MCF 10A (cell line): Measurements from ENCODE around the gene CFAP46. TPM values are rescaled to one million over a fixed set of nuclear protein-coding genes. Genes with fewer than 3 reads are reported as not detected.

Source experiments
- BruUV-seq: library from RNA; stranded (reverse); fragments of 400-500 nt; replicated peaks from 2 replicates; lab custom pipeline; 2021; lab: Mats Ljungman, UMichigan
- CTCF ChIA-PET: fragments of 300-600 bp; sonication (Branson Sonifier 250); formaldehyde crosslinking; extraction: SDS; loops from one replicate; lab custom pipeline; 2021; ENCODE audit warnings: antibody characterized with exemption, inconsistent platforms; lab: Yijun Ruan, JAX
- POLR2A ChIA-PET: fragments of 300-600, 350-650 bp; sonication (Branson Sonifier 250); formaldehyde crosslinking; extraction: SDS; loops from one replicate; lab custom pipeline; 2020; ENCODE audit warnings: antibody characterized with exemption, inconsistent platforms; lab: Yijun Ruan, JAX
- DNase-seq: peaks from one replicate; pipeline ENCODE4 v3.0.0-alpha.2; 2018; ENCODE audit not compliant: unreplicated experiment
- H3K27ac Mint-ChIP-seq: one replicate; pipeline ENCODE4 v1.8.0; 2022; ENCODE audit warnings: mild to moderate bottlenecking, low read depth, mixed read lengths; ENCODE audit not compliant: unreplicated experiment
- H3K27me3 Mint-ChIP-seq: one replicate; pipeline ENCODE4 v1.8.0; 2022; ENCODE audit warnings: mixed read lengths; ENCODE audit not compliant: insufficient read depth, unreplicated experiment
- H3K36me3 Mint-ChIP-seq: one replicate; pipeline ENCODE4 v1.8.0; 2022; ENCODE audit warnings: mild to moderate bottlenecking, moderate library complexity, mixed read lengths; ENCODE audit not compliant: insufficient read depth, unreplicated experiment
- H3K4me1 Mint-ChIP-seq: one replicate; pipeline ENCODE4 v1.8.0; 2022; ENCODE audit warnings: mixed read lengths; ENCODE audit not compliant: insufficient read depth, unreplicated experiment
- H3K4me3 Mint-ChIP-seq: one replicate; pipeline ENCODE4 v1.8.0; 2022; ENCODE audit warnings: mild to moderate bottlenecking, moderate library complexity, mixed read lengths; ENCODE audit not compliant: unreplicated experiment
- H3K9me3 Mint-ChIP-seq: one replicate; pipeline ENCODE4 v1.8.0; 2022; ENCODE audit warnings: mixed read lengths; ENCODE audit not compliant: unreplicated experiment
- CTCF ChIP-seq: fragments of 200-600 bp; IDR thresholded peaks from one replicate; pipeline ENCODE4 v1.8.0; 2022; ENCODE audit warnings: antibody characterized with exemption, mild to moderate bottlenecking; ENCODE audit not compliant: unreplicated experiment
- intact Hi-C: fragments of 100-400 bp; cut with micrococcal nuclease; formaldehyde crosslinking; loops from 2 replicates; pipeline ENCODE4 v1.14.1; 2022
- total RNA-seq: library from RNA; stranded (reverse); gene quantifications from 2 replicates; pipeline ENCODE4 v1.2.3, GENCODE V29; 2022

Gene CFAP46
- total RNA-seq, 1 experiment from 2014 or later, result 0.33 TPM

- H3K4me1 Mint-ChIP-seq, result peaks cover 6% of the 10 kb centered on the region
- H3K27ac Mint-ChIP-seq, result no peak overlapping the region
- POLR2A ChIA-PET, result no interaction called here
- H3K4me3 Mint-ChIP-seq, result no peak overlapping the region
- H3K36me3 Mint-ChIP-seq, result no peaks in the 10 kb centered on the region
- CTCF ChIA-PET, result no interaction called here
- peaks cover 23% of the 10 kb centered on the region for H3K27me3 Mint-ChIP-seq
- no peaks in the 10 kb centered on the region for H3K9me3 Mint-ChIP-seq
- BruUV-seq, result no TSS peak
- TF ChIP-seq CTCF, result no peak
- intact Hi-C loops, result no loop called here
- no peak for DNase-seq
Observed at GRCh38 chr10:132861884-132862461, 80.4 kb downstream of the CFAP46 start.

GRCh38 chr10:132861116-132861691 lies 81.2 kb downstream of the CFAP46 start:
- BruUV-seq, result no TSS peak
- H3K27me3 Mint-ChIP-seq, result peaks cover 31% of the 10 kb centered on the region
- DNase-seq, result no peak
- CTCF ChIA-PET, result interaction anchor here (0.5 to 0.9 kb wide), 2 partner anchors 80 to 480 kb away, joined by 3 to 4 read pairs; no protein-coding TSS in a partner anchor
- no peaks in the 10 kb centered on the region for H3K36me3 Mint-ChIP-seq
- H3K4me1 Mint-ChIP-seq, result peaks cover 6% of the 10 kb centered on the region
- intact Hi-C loops, result no loop called here
- TF ChIP-seq CTCF, result no peak
- H3K9me3 Mint-ChIP-seq, result no peaks in the 10 kb centered on the region
- H3K4me3 Mint-ChIP-seq, result no peak overlapping the region
- no peak overlapping the region for H3K27ac Mint-ChIP-seq
- POLR2A ChIA-PET, result no interaction called here

- CTCF ChIA-PET, result interaction anchor here (0.7 to 1.4 kb wide), 4 partner anchors 10 to 139 kb away, joined by 3 to 4 read pairs (median 4); no protein-coding TSS in a partner anchor
- intact Hi-C loops, result no loop called here
- no peak for DNase-seq
- POLR2A ChIA-PET, result no interaction called here
- H3K4me3 Mint-ChIP-seq, result no peak overlapping the region
- BruUV-seq, result no TSS peak
- no peak for TF ChIP-seq CTCF
- no peak overlapping the region for H3K27ac Mint-ChIP-seq
- no peaks in the 10 kb centered on the region for H3K9me3 Mint-ChIP-seq
- H3K36me3 Mint-ChIP-seq, result no peaks in the 10 kb centered on the region
- H3K27me3 Mint-ChIP-seq, result peaks cover 38% of the 10 kb centered on the region
- H3K4me1 Mint-ChIP-seq, result peaks cover 6% of the 10 kb centered on the region
Observed at GRCh38 chr10:132860532-132860931, 81.8 kb downstream of the CFAP46 start.

- no peak overlapping the region for H3K4me3 Mint-ChIP-seq
- H3K27me3 Mint-ChIP-seq, result peaks cover 50% of the 10 kb centered on the region
- BruUV-seq, result no TSS peak
- DNase-seq, result no peak
- ChIA-PET POLR2A (no interaction called here), CTCF (interaction anchor here (1.4 kb wide), 1 partner anchor 9 kb away, joined by 4 read pairs; no protein-coding TSS in a partner anchor)
- no peaks in the 10 kb centered on the region for H3K36me3 Mint-ChIP-seq
- no peaks in the 10 kb centered on the region for H3K9me3 Mint-ChIP-seq
- intact Hi-C loops, result no loop called here
- H3K27ac Mint-ChIP-seq, result no peak overlapping the region
- TF ChIP-seq CTCF, result no peak
- H3K4me1 Mint-ChIP-seq, result peaks cover 6% of the 10 kb centered on the region
Observed at GRCh38 chr10:132859084-132859855, 83.1 kb downstream of the CFAP46 start.
